GM18499 (cell line): ENCODE measurements around the gene RCL1.

Experiments
- ATAC-seq: cut with Tn5 transposase; IDR thresholded peaks from one replicate; pipeline ENCODE4 v1.9.1; 2021; ENCODE audit warnings: moderate number of reproducible peaks; ENCODE audit not compliant: insufficient read depth, unreplicated experiment

Gene RCL1

DNA sequence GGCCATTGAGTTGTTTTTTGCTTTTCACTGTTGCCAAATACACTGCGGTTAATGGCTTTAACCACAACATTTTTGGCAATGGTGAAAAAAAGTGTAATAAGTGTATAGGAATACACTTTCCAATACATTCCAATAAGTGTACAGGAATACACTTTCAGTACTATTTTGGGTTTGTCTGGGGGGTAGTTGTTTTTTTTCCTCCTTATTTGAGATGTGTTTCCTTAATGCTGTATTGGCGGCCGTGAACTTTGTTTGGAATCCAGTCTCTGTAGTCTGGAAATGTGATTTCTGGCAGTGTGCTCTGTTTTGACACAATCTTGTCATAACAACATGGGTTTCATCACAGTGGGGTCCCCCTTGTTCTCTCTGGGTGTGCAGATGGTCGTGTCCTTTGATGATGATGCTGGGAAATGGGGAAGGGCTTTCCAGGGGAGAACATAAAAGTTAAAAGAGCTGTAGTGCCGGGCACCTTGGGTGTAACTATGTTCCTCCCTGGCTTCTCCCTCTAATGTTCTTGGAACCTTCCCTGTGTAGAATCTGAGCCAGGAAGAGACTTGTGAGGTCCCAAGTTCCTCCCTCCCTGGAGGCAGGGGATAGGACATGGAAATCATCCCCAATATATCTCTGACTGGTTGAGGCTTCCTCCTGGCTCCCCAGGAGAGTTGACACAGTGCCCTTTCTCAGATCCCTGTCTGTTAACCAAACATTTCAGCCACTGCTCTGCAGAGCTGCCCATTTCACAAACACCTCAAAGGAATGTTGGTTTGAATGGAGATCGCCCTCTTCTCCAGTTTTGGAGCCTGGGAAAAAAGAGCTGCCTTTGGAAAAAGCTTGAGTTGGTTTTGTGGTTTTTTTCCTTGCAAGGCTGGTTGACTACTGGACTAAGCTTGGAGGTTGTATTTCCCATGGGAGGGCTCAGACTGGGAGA, 44.8 kb downstream of the RCL1 start:
- ATAC-seq, result no peak

DNA sequence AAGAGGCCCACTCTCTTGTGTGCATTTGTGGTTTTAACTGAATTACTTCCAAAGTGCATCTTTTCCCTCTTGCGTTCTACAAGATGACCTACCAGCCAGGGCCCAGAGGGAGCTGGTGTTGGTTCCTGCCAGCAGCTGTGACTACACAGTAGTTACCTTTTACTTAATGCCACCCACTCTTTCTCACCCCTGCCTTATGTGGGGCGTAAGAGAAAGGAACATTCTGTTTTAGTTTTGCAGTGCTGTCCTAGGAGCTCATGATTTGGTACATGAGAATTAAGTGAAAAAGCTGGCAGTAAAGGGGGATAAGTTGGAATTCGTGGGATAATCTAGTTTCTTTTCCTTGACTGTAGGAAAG, 45.4 kb downstream of the RCL1 start:
- no peak for ATAC-seq

DNA sequence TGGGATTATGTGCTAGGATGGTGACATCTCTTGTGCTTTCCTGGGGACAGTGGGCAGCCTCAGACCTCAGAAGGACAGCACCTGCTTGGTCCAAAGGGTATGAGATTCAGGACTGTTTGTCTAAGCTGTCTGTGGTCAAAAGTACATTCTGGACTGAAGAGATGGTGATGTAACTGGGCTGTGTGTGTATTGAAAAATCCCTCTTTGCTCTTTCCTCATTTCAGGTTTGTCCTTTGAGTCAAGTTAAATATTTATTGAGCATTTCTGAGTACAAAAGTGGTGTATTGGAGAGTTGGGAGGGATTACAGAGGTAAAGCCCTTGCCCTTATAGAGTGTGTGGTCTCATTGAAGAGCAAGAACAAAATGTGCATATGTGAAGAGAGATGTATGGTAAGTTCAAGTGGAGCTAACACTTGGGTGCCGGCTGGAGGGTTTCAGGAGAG, 46.7 kb downstream of the RCL1 start:
- ATAC-seq, result no peak

- no peak for ATAC-seq
These were observed 47.3 kb downstream of the RCL1 start for GRCh38 chr9:4840018-4840417.

DNA sequence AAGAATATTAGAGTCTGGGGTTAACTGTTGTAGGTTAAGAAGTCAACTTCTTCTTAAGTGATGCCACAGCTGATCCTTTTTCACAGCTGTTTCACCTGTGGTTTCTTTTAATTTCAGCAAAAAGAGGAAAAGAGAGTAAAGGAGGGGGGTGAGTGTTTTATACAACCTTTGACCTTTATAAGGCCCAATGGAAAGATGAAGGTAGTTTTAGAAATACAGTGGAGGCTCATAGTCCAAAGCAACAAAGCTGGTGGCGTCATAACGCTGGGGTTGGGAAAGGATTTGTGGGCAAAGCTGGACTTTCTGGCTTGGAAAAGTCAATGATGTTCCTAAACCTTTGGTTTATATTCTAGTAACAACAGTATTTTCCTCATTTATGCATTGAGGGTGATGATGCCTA, 49.5 kb downstream of the RCL1 start:
- ATAC-seq, result no peak

GRCh38 chr9:4842734-4843133, 50.0 kb downstream of the RCL1 start:
- ATAC-seq, result no peak

- ATAC-seq, result no peak
These were observed 51.5 kb downstream of the RCL1 start for GRCh38 chr9:4844056-4844838.

DNA sequence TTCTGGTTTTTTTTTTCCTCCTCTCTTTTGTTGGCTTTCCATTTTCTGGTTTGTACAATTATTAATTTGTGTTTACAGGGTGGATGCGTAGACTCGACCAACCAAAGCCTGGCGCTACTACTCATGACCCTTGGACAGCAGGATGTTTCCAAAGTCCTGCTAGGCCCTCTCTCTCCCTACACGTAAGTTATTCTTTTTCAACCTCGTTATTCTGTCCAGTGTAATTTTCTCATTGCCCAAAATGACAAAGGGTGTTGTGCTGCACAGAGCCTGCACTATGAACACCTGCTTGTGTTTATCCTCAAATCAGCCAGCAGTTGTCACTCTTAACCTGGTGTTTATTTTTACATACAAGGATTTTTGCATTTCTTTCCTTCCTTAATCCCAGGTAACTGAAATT, 56.6 kb downstream of the RCL1 start:
- no peak for ATAC-seq

GRCh38 chr9:4850603-4851310, 58.0 kb downstream of the RCL1 start:
- ATAC-seq, result no peak

- no peak for ATAC-seq
These were observed 59.7 kb downstream of the RCL1 start for GRCh38 chr9:4852419-4852818.

DNA sequence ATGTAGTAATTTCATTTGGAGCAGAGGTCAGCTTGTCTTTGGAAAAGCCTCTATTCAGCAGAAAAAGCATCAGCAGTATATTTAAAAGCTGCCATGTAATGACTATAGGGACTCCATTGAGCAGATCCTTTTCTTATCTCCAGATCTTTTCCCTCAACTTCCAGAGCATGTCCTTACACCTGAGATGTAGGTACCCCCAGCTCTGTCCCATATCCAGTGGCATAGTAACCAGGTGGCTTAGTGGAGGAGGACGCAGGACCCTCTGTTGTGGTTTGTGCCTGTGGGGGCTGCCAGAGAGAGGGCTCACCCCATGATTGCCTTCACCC, 61.5 kb downstream of the RCL1 start:
- ATAC-seq, result no peak

- no peak for ATAC-seq
These were observed 63.1 kb downstream of the RCL1 start for GRCh38 chr9:4855841-4856240.

- ATAC-seq, result no peak
These were observed 64.5 kb downstream of the RCL1 start for GRCh38 chr9:4857163-4857810.

DNA sequence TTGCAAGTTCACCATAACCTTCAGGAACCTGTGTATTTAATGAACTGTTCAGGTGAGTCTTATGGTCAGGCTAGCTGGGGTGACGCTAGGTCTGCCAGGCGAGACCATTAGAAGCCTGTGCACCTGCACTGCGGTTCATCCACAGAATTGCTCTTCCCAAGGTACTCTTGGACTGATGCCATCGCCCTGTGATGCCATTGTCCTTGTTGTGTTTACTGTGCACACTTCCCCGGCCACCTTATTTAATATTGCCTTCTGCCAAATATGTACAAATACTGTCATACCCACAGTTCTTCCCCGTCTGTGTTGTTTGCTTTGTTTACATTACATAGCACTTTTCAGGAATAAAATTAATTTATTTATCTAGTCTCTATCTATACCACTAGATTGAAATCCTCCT, 66.3 kb downstream of the RCL1 start:
- no peak for ATAC-seq

- no peak for ATAC-seq
These were observed 67.6 kb downstream of the RCL1 start for GRCh38 chr9:4860383-4860782.

DNA sequence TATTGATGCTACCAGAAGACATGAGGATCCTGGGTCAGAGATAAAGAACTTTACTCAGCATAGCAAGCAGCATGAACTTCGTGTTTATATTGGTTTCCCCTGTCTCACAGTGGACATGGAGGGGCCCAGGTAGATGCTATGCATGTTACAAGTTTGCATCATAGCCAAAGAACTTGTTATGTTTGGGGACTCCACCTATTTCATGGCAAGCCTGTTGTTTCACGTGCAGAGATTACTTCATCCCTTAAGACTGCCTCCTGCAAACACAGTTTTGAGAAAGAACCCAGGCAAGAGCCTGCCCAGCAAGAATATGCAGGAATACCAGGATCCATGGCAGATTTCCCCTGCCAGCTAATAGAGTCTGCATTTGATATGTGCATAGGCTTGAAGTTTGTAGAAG, 68.4 kb downstream of the RCL1 start:
- ATAC-seq, result no peak

GRCh38 chr9:4861736-4862451, 69.2 kb downstream of the RCL1 start:
- no peak for ATAC-seq

GRCh38 chr9:4862506-4863250, 69.9 kb downstream of the RCL1 start:
- ATAC-seq, result no peak

DNA sequence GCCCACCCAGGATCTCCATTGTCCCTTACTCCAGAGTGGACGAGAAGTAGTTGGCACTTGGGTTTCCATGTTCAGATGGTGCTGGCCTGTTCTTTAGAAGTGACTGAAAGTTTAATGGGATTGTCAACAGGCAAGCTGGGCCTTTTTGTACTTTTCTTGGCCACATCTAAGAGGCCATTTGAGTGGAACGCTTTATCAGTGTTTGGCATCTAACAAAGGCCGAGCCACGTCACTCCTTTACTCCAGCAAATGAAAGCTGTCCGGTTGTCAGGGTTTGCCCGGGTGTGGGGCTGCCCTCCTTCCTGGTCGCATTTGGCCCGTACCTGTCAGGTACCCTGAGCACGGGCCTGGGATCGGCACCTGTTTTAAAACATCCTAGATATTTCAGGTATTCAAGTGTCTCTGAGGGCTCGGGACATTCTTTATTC, 71.5 kb downstream of the RCL1 start:
- ATAC-seq, result no peak
